GM21529 (cell line): ENCODE data around the gene INPP1.
A peak's percentile ranks its signal among the peaks of the same experiment; 100 is the strongest.

Experiments used
- ATAC-seq: cut with Tn5 transposase; IDR thresholded peaks from one replicate; pipeline ENCODE4 v1.9.1; 2021; ENCODE audit not compliant: unreplicated experiment

INPP1 gene

GRCh38 chr2:190407662-190408537 lies 64.5 kb downstream of the INPP1 start, which contains the start of gene MFSD6:
Gene MFSD6, plus strand, starts transcription at chr2:190408355. Its CDS starts 27,675 bp downstream, at chr2:190436030.
- peak; percentile 63 for ATAC-seq

DNA sequence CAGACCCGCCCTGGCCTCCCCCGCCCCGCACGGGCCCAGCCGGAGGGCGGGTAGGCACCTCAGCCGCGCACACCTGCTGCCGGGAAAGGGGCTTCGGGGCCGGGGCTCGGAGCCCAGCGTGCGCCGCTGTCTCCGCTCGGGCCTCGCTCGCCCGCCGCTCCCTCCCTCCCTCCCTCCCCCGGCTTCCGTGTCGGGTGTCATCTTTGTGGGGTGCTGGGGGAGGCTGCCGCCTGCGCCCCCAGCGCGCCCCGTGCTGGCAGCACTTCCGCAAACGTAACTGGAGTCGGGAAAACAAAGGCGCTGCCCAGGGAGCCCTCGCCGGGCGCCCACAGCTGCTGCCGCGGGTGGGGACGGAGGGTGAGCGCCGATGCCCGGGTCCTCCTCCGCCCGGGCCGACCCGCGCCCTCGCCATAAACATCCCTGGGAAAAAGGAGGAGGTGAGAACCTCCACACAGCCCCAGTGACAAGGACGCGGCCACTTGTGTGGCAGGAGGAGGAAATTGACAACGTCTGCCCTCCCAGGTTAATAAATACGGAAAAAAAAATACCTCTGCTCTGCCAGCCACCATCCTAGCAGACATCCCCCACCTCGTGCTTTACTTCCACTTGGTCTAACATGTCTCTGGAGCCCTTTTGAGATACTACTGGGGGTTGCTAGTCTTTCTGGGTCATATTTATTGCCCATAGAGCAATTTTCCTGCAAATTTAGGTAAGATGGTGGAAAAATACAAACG lies 65.3 kb downstream of the INPP1 start:
- peak; percentile 71 for ATAC-seq

- no peak for ATAC-seq
These were observed 66.2 kb downstream of the INPP1 start for GRCh38 chr2:190409616-190410015.

DNA sequence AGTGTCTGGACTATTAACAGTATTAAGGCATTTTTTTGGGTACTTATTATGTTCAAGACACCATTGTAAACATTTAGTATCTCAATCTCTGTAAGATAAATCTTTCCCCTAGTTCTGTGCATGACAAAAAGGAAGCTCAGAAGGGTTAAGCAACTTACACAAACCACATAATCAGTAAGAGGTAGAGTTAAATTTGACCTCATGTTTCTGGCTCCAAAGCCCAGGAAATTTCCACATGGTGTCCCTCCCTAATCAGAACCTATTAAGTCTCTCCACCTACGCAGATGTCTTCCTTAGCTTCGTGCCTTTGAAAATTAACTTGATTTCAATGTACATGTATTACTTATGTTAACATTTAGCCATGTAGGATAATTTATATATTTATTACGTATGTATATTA lies 66.8 kb downstream of the INPP1 start:
- no peak for ATAC-seq

- no peak for ATAC-seq
These were observed 69.6 kb downstream of the INPP1 start for GRCh38 chr2:190412966-190413365.

DNA sequence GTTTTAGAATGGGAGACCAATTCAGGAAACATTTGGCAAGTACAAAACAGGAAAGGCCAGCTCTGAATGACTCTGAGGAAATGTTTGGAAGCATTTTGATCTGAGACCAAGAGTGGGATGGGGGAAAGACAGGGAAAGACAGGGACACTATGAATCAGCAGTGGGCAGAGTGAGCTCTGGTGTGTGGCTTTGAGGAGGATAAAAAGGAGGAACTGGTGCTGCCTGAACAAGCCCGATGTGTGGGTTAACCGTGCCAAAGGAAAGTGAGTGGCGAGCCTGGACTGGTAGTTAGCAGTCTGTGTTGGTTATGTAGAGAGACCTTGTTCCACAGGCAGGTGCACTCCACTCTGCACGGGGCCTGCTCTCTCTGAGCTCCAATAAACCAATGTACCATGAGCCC lies 70.0 kb downstream of the INPP1 start:
- no peak for ATAC-seq

DNA sequence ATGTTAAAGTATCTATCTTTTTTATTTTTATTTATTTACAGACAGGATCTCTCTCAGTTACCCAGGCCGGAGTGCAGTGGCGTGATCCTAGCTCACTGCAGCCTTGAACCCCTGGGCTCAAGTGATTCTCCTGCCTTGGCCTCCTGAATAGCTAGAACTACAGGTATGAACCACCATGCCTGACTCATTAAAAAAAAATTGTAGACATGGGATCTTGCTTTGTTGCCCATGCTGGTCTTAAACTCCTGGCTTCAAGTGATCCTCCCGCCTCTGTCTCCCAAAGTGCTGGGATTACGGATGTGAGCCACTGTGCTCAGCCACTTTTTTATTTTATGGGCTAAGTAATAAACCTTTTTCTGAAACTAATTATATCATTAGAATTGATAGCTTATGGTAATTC lies 71.9 kb downstream of the INPP1 start:
- ATAC-seq = no peak

GRCh38 chr2:190415794-190416775 lies 72.7 kb downstream of the INPP1 start:
- ATAC-seq = peak; percentile 58

DNA sequence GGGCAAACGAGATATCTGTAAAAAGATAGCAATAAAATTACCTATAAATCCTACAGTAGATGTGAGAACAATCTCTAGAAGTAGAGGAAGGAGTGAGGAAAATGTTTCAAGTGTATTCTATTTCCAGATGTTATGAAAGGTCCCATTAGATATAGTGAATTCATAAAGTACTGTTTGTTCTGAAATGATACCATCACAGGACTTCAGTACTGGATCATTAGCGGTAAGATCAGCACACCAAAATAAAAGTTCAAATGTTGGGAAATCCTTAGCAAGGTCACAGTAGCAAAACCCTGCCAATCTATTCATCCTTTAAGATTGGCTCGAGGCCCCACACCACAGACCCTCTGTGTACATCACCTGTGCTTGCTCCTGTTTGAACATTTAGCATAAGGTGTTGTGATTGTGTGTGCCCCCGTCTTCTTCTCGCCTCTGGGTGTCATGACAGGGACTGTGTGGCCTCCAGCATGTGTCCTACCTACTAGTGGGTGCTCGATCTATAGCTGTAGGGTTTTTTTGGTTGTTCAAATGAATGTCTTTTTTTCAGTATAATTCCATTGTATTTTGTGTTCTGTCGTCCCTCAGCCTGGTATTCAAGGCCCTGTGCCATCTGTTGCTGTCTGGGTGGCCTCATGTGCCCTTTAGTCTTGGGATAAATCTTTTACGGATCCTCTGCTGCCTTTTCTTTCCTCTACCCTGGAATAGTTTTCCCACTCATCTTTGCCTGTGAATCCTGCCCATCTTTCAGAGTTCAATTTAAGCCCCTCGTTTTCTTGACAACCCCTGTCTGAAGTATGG lies 73.9 kb downstream of the INPP1 start:
- ATAC-seq = no peak

- no peak for ATAC-seq
These were observed 75.3 kb downstream of the INPP1 start for GRCh38 chr2:190418727-190419126.

DNA sequence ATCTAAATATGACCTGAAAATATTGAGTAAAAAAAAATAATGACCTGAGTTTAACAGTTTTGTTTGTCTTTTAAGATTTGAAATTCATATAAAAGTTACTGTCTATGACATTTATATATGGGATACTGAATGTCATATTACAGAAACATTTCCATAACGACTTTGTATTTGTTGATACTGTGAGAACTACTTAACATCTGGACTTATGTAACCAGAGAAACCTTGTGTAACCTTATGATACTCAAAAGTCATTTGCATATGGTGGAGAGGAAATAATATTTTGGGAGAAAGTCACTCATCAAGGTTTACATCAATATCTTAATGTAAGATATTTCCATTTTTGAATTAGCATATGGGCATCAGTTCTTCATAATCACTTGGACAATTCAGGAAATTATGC lies 77.4 kb downstream of the INPP1 start:
- no peak for ATAC-seq
